Panc1 (cell line): Measurements from ENCODE around the gene ADCY1.

Experiments
- CTCF ChIP-seq: fragments of 450-650 bp; IDR thresholded peaks from 2 replicates; pipeline ENCODE4 v1.5.1; 2017; ENCODE audit warnings: mild to moderate bottlenecking
- POLR2AphosphoS5 ChIP-seq: IDR thresholded peaks from 2 replicates; pipeline ENCODE4 v1.6.1; 2012; ENCODE audit warnings: mild to moderate bottlenecking, low read depth, low read length, moderate library complexity
- TCF7L2 ChIP-seq: IDR thresholded peaks from 2 replicates; pipeline ENCODE4 v1.6.1; 2011; ENCODE audit warnings: mild to moderate bottlenecking, low read depth, low read length, inconsistent platforms

GRCh38 chr7:45704683-45705016 lies 130.5 kb downstream of the ADCY1 start:
- TF ChIP-seq CTCF (no peak), POLR2AphosphoS5 (no peak), TCF7L2 (no peak)
